ENCODE data around the gene PRKCE. TPM values are rescaled to one million over a fixed set of nuclear protein-coding genes. Genes with fewer than 3 reads are reported as not detected.

Gene PRKCE
- total and polyA plus RNA-seq, 2 donors (not counting 1 experiment from before 2014, with no cell fraction given), result 23.6 to 271 TPM

- ChIA-PET POLR2A (no interaction called here), CTCF (no interaction called here)
- no peak for TF ChIP-seq EZH2 (IDR thresholded peaks at IDR 0.05; ENCODE audit: borderline replicate concordance, insufficient read depth, low read depth, low read length, poor library complexity, severe bottlenecking)
- H2AFZ ChIP-seq (ENCODE audit: insufficient read depth, low read depth, low read length, poor library complexity, severe bottlenecking), result no peak overlapping the region
- intact Hi-C loops (cut with micrococcal nuclease), result no loop called here
- peaks cover 9 to 19% of the 10 kb centered on the region in 2 experiments for H3K36me3 ChIP-seq (replicated peaks in 1 of 2; ENCODE audit: control extremely low read depth in 1 of 2, control insufficient read depth in 1 of 2, extremely low read depth in 1 of 2, insufficient read depth in 2 of 2, low read length in 1 of 2)
- no peak overlapping the region for H3K27ac ChIP-seq (ENCODE audit: low read length in 2 of 2)
- DNase-seq, result no peak
- no peak overlapping the region for H3K4me3 ChIP-seq (ENCODE audit: control extremely low read depth in 1 of 5, extremely low read depth in 1 of 5, insufficient read depth in 1 of 5, low read depth in 2 of 5, low read length in 4 of 5)
- H3K9ac ChIP-seq (ENCODE audit: low read length), result no peak overlapping the region
- ATAC-seq (ENCODE audit: low read depth), result no peak
- whole genome bisulfite sequencing (ENCODE audit: insufficient coverage), result 80% methylated on average over 1 of the region's 1 CpG
- H3K27me3 ChIP-seq (replicated peaks in 1 of 4; ENCODE audit: control extremely low read depth in 1 of 4, control insufficient read depth in 3 of 4, insufficient read depth in 4 of 4, low read length in 3 of 4), result no peaks in the 10 kb centered on the region
- no peak overlapping the region for H3K27ac Mint-ChIP-seq
- no peaks in the 10 kb centered on the region for H4K20me1 ChIP-seq (ENCODE audit: control insufficient read depth, insufficient read depth, low read length, poor library complexity, severe bottlenecking)
- no peaks in the 10 kb centered on the region for H3K4me1 Mint-ChIP-seq
- H3K9me3 ChIP-seq (ENCODE audit: control extremely low read depth in 1 of 3, control insufficient read depth in 2 of 3, insufficient read depth in 1 of 3, low read length in 2 of 3), result peaks cover 0 to 3% (median 0%) of the 10 kb centered on the region in 3 donors
- peaks cover 4% of the 10 kb centered on the region for H3K9me3 Mint-ChIP-seq (ENCODE audit: insufficient read depth)
- no peaks in the 10 kb centered on the region for H3K4me1 ChIP-seq (ENCODE audit: control insufficient read depth in 2 of 2, insufficient read depth in 2 of 2, low read length in 2 of 2)
- no peaks in the 10 kb centered on the region for H3K27me3 Mint-ChIP-seq
- no peak overlapping the region for H3K4me2 ChIP-seq (replicated peaks; ENCODE audit: low read depth, low read length, poor library complexity, severe bottlenecking)
- H3K4me3 Mint-ChIP-seq, result no peak overlapping the region
- H3K79me2 ChIP-seq (ENCODE audit: control insufficient read depth, insufficient read depth, low read length), result no peaks in the 10 kb centered on the region
Observed at GRCh38 chr2:46098621-46099062, 447.2 kb downstream of the PRKCE start.

- Histone ChIP-seq H4K20me1 (ENCODE audit: control insufficient read depth, insufficient read depth, low read length, poor library complexity, severe bottlenecking) (no peaks in the 10 kb centered on the region), H3K27me3 (replicated peaks in 1 of 4; ENCODE audit: control extremely low read depth in 1 of 4, control insufficient read depth in 3 of 4, insufficient read depth in 4 of 4, low read length in 3 of 4) (no peaks in the 10 kb centered on the region), H2AFZ (ENCODE audit: insufficient read depth, low read depth, low read length, poor library complexity, severe bottlenecking) (no peak overlapping the region), H3K9me3 (ENCODE audit: control extremely low read depth in 1 of 3, control insufficient read depth in 2 of 3, insufficient read depth in 1 of 3, low read length in 2 of 3) (peaks cover 0 to 12% (median 7%) of the 10 kb centered on the region in 3 donors), H3K4me1 (ENCODE audit: control insufficient read depth in 2 of 2, insufficient read depth in 2 of 2, low read length in 2 of 2) (no peaks in the 10 kb centered on the region), H3K36me3 (replicated peaks in 1 of 2; ENCODE audit: control extremely low read depth in 1 of 2, control insufficient read depth in 1 of 2, extremely low read depth in 1 of 2, insufficient read depth in 2 of 2, low read length in 1 of 2) (peaks cover 13 to 29% of the 10 kb centered on the region in 2 experiments), H3K9ac (ENCODE audit: low read length) (no peak overlapping the region), H3K4me3 (ENCODE audit: control extremely low read depth in 1 of 5, extremely low read depth in 1 of 5, insufficient read depth in 1 of 5, low read depth in 2 of 5, low read length in 4 of 5) (no peak overlapping the region), H3K79me2 (ENCODE audit: control insufficient read depth, insufficient read depth, low read length) (no peaks in the 10 kb centered on the region), H3K4me2 (replicated peaks; ENCODE audit: low read depth, low read length, poor library complexity, severe bottlenecking) (no peak overlapping the region), H3K27ac (ENCODE audit: low read length in 2 of 2) (no peak overlapping the region)
- Mint-ChIP-seq H3K27me3 (no peaks in the 10 kb centered on the region), H3K4me1 (no peaks in the 10 kb centered on the region), H3K9me3 (ENCODE audit: insufficient read depth) (peaks cover 8% of the 10 kb centered on the region), H3K4me3 (no peak overlapping the region), H3K27ac (no peak overlapping the region)
- ChIA-PET CTCF (interaction anchor here (0.7 kb wide), 2 partner anchors 109 to 415 kb away, joined by 3 to 5 read pairs; no protein-coding TSS in a partner anchor), POLR2A (no interaction called here)
- TF ChIP-seq CTCF (IDR thresholded peaks at IDR 0.05) (no peak), EZH2 (IDR thresholded peaks at IDR 0.05; ENCODE audit: borderline replicate concordance, insufficient read depth, low read depth, low read length, poor library complexity, severe bottlenecking) (no peak)
- intact Hi-C loops (cut with micrococcal nuclease), result no loop called here
- no peak for ATAC-seq (ENCODE audit: low read depth)
- no peak for DNase-seq
- 78% methylated on average over 5 of the region's 9 CpGs for whole genome bisulfite sequencing (ENCODE audit: insufficient coverage)
Observed at GRCh38 chr2:46101557-46102220, 450.2 kb downstream of the PRKCE start.
